Neural cell (in vitro differentiated cells): ENCODE measurements around the gene AFAP1L1. TPM values are rescaled to one million over a fixed set of nuclear protein-coding genes. Genes with fewer than 3 reads are reported as not detected.

ENCODE experiments used
- H2AFZ ChIP-seq: fragments of 200-600, 300-800 bp; sonication (generic), shearing (Covaris generic); 2 replicates; pipeline ENCODE4 v1.6.0; 2014; ENCODE audit warnings: low read depth, mild to moderate bottlenecking, antibody characterized with exemption, low read length, moderate library complexity
- H3F3A ChIP-seq: fragments of 200-600 bp; shearing (Covaris generic); 2 replicates; pipeline ENCODE4 v1.6.1; 2016; ENCODE audit warnings: mild to moderate bottlenecking, moderate library complexity, mixed read lengths, antibody characterized with exemption, low read length; ENCODE audit not compliant: insufficient read depth, poor library complexity, severe bottlenecking
- H3K27ac ChIP-seq: fragments of 200-600, 300-800 bp; sonication (generic), shearing (Covaris generic); 2 replicates; pipeline ENCODE4 v1.5.1; 2014; ENCODE audit warnings: mild to moderate bottlenecking, low read length, moderate library complexity
- H3K27me3 ChIP-seq: fragments of 300-800, 200-600 bp; sonication (generic), shearing (Covaris generic); 2 replicates; pipeline ENCODE4 v1.6.0; 2014; ENCODE audit warnings: mild to moderate bottlenecking, low read depth, low read length, moderate library complexity; ENCODE audit not compliant: insufficient read depth
- H3K36me3 ChIP-seq: fragments of 300-800, 200-600 bp; sonication (generic), shearing (Covaris generic); 2 replicates; pipeline ENCODE4 v1.5.1; 2014; ENCODE audit warnings: mild to moderate bottlenecking, antibody characterized with exemption, low read length, moderate library complexity; ENCODE audit not compliant: insufficient read depth
- H3K4me2 ChIP-seq: fragments of 300-800, 200-600 bp; sonication (generic), shearing (Covaris generic); 2 replicates; pipeline ENCODE4 v1.6.0; 2014; ENCODE audit warnings: mild to moderate bottlenecking, low read length
- H3K4me3 ChIP-seq: fragments of 300-800, 200-600 bp; sonication (generic), shearing (Covaris generic); 2 replicates; pipeline ENCODE4 v1.5.1; 2014; ENCODE audit warnings: mild to moderate bottlenecking, low read length, moderate library complexity
- H3K79me2 ChIP-seq: fragments of 200-600 bp; shearing (Covaris generic); replicated peaks from 2 replicates; pipeline ENCODE4 v1.6.0; 2014; ENCODE audit warnings: mild to moderate bottlenecking, low read length, moderate library complexity; ENCODE audit not compliant: insufficient read depth
- H3K9ac ChIP-seq: fragments of 300-800, 200-600 bp; sonication (generic), shearing (Covaris generic); 2 replicates; pipeline ENCODE4 v1.6.1; 2016; ENCODE audit warnings: mild to moderate bottlenecking, low read length, mixed read lengths
- H3K9me2 ChIP-seq: fragments of 200-600 bp; shearing (Covaris generic); 2 replicates; pipeline ENCODE4 v1.6.1; 2016; ENCODE audit warnings: mild to moderate bottlenecking, low read length, mixed read lengths; ENCODE audit not compliant: insufficient read depth
- H3K9me3 ChIP-seq: fragments of 200-600, 300-800 bp; sonication (generic), shearing (Covaris generic); 2 replicates; pipeline ENCODE4 v1.6.1; 2016; ENCODE audit warnings: mild to moderate bottlenecking, mixed run types, low read length, moderate library complexity, mixed read lengths
- H4K20me1 ChIP-seq: fragments of 200-600 bp; shearing (Covaris generic); 2 replicates; pipeline ENCODE4 v1.6.1; 2016; ENCODE audit warnings: mild to moderate bottlenecking, mixed run types; ENCODE audit not compliant: insufficient read depth
- EP300 ChIP-seq: fragments of 450-650 bp; conservative IDR thresholded peaks from 2 replicates; pipeline ENCODE4 v1.6.1; 2014; ENCODE audit warnings: antibody characterized with exemption, mild to moderate bottlenecking, moderate library complexity; ENCODE audit not compliant: poor library complexity, severe bottlenecking
- EZH2 ChIP-seq: fragments of 200-600, 300-800 bp; shearing (Covaris generic), sonication (generic); IDR thresholded peaks from 2 replicates; pipeline ENCODE4 v1.6.1; 2014; ENCODE audit warnings: antibody characterized with exemption, low read length, borderline replicate concordance, mild to moderate bottlenecking; ENCODE audit not compliant: insufficient read depth, poor library complexity, severe bottlenecking
- MXI1 ChIP-seq: fragments of 450-650 bp; conservative IDR thresholded peaks from 2 replicates; pipeline ENCODE4 v1.6.1; 2014; ENCODE audit warnings: antibody characterized with exemption, mild to moderate bottlenecking; ENCODE audit not compliant: poor library complexity, severe bottlenecking
- POLR2AphosphoS5 ChIP-seq: IDR thresholded peaks from 2 replicates; pipeline ENCODE4 v1.6.1; 2012
- RAD21 ChIP-seq: fragments of 450-650 bp; conservative IDR thresholded peaks from 2 replicates; pipeline ENCODE4 v1.6.1; 2014; ENCODE audit warnings: antibody characterized with exemption, mild to moderate bottlenecking, moderate library complexity
- SMC3 ChIP-seq: fragments of 450-650 bp; conservative IDR thresholded peaks from 2 replicates; pipeline ENCODE4 v1.6.1; 2014; ENCODE audit warnings: antibody characterized with exemption, mild to moderate bottlenecking, moderate library complexity; ENCODE audit not compliant: poor library complexity
- TAF1 ChIP-seq: IDR thresholded peaks from 2 replicates; pipeline ENCODE4 v1.6.1; 2012; ENCODE audit warnings: low read depth
- polyA plus RNA-seq: library from polyadenylated mRNA; depleted of rRNA; stranded (reverse); fragments of >200 nt; gene quantifications from 2 replicates; pipeline ENCODE4 v1.2.3, GENCODE V29; 2014
- TF ChIP-seq, protein P1 (sequence below): fragments of 450-650 bp; IDR thresholded peaks from 2 replicates; pipeline ENCODE4 v1.5.1; 2014; ENCODE audit warnings: antibody characterized with exemption, mild to moderate bottlenecking, moderate library complexity; ENCODE audit not compliant: poor library complexity, severe bottlenecking
- TF ChIP-seq, protein P2 (sequence below): IDR thresholded peaks from 2 replicates; pipeline ENCODE4 v1.6.1; 2012; ENCODE audit warnings: borderline replicate concordance

The AFAP1L1 gene
- polyA plus RNA-seq, 1 donor from 2014 or later = not detected

GRCh38 chr5:149338364-149338763 is 66.7 kb downstream of the AFAP1L1 start:
- H4K20me1 ChIP-seq = no peaks in the 10 kb centered on the region
- H3K9me3 ChIP-seq = no peaks in the 10 kb centered on the region
- H3K4me2 ChIP-seq = no peak overlapping the region
- no peak overlapping the region for H3K9ac ChIP-seq
- no peak overlapping the region for H3K27ac ChIP-seq
- no peaks in the 10 kb centered on the region for H3K36me3 ChIP-seq
- H2AFZ ChIP-seq = no peak overlapping the region
- H3K79me2 ChIP-seq = no peaks in the 10 kb centered on the region
- no peaks in the 10 kb centered on the region for H3K9me2 ChIP-seq
- no peaks in the 10 kb centered on the region for H3F3A ChIP-seq
- no peaks in the 10 kb centered on the region for H3K27me3 ChIP-seq
- no peak overlapping the region for H3K4me3 ChIP-seq
- TF ChIP-seq, protein P1, sequence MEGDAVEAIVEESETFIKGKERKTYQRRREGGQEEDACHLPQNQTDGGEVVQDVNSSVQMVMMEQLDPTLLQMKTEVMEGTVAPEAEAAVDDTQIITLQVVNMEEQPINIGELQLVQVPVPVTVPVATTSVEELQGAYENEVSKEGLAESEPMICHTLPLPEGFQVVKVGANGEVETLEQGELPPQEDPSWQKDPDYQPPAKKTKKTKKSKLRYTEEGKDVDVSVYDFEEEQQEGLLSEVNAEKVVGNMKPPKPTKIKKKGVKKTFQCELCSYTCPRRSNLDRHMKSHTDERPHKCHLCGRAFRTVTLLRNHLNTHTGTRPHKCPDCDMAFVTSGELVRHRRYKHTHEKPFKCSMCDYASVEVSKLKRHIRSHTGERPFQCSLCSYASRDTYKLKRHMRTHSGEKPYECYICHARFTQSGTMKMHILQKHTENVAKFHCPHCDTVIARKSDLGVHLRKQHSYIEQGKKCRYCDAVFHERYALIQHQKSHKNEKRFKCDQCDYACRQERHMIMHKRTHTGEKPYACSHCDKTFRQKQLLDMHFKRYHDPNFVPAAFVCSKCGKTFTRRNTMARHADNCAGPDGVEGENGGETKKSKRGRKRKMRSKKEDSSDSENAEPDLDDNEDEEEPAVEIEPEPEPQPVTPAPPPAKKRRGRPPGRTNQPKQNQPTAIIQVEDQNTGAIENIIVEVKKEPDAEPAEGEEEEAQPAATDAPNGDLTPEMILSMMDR = no peak
- TF ChIP-seq EP300 = no peak
- TF ChIP-seq TAF1 = no peak
- no peak for TF ChIP-seq MXI1
- TF ChIP-seq RAD21 = no peak
- no peak for TF ChIP-seq SMC3
- TF ChIP-seq, protein P2, sequence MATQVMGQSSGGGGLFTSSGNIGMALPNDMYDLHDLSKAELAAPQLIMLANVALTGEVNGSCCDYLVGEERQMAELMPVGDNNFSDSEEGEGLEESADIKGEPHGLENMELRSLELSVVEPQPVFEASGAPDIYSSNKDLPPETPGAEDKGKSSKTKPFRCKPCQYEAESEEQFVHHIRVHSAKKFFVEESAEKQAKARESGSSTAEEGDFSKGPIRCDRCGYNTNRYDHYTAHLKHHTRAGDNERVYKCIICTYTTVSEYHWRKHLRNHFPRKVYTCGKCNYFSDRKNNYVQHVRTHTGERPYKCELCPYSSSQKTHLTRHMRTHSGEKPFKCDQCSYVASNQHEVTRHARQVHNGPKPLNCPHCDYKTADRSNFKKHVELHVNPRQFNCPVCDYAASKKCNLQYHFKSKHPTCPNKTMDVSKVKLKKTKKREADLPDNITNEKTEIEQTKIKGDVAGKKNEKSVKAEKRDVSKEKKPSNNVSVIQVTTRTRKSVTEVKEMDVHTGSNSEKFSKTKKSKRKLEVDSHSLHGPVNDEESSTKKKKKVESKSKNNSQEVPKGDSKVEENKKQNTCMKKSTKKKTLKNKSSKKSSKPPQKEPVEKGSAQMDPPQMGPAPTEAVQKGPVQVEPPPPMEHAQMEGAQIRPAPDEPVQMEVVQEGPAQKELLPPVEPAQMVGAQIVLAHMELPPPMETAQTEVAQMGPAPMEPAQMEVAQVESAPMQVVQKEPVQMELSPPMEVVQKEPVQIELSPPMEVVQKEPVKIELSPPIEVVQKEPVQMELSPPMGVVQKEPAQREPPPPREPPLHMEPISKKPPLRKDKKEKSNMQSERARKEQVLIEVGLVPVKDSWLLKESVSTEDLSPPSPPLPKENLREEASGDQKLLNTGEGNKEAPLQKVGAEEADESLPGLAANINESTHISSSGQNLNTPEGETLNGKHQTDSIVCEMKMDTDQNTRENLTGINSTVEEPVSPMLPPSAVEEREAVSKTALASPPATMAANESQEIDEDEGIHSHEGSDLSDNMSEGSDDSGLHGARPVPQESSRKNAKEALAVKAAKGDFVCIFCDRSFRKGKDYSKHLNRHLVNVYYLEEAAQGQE = no peak
- TF ChIP-seq EZH2 = no peak
- TF ChIP-seq POLR2AphosphoS5 = no peak

- Histone ChIP-seq H4K20me1 (no peaks in the 10 kb centered on the region), H3K27ac (no peak overlapping the region), H3K27me3 (no peaks in the 10 kb centered on the region), H3K9ac (no peak overlapping the region), H3K9me2 (no peaks in the 10 kb centered on the region), H3K36me3 (no peaks in the 10 kb centered on the region), H3K4me3 (no peak overlapping the region), H3K79me2 (peaks cover 5% of the 10 kb centered on the region), H3K9me3 (no peaks in the 10 kb centered on the region), H3F3A (no peaks in the 10 kb centered on the region), H2AFZ (no peak overlapping the region), H3K4me2 (no peak overlapping the region)
- no peak for TF ChIP-seq EP300
Observed at GRCh38 chr5:149340920-149341319, 69.3 kb downstream of the AFAP1L1 start.

DNA sequence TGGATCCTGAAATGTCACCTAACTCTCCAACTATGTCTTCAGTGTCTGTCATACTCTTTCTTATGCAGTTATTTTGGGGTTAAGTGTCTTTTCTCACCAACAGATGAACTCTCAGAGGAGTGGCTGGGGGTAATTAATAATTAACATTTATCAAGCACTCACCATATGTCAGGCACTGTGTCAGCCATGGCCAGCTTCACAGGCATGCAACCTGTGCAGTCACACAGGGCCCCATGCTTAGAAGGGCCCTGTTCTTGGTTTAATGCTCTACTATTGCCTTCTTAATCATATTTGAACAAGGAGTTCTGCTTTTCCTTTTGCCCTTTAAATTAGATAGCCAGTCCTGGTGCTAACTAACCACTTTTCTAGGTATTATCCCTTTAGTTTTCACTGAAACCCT is 70.2 kb downstream of the AFAP1L1 start:
- TF ChIP-seq RAD21 (no peak), TAF1 (no peak), POLR2AphosphoS5 (no peak), EZH2 (no peak), SMC3 (no peak), EP300 (no peak), MXI1 (no peak)
- TF ChIP-seq, protein P1 = no peak
- TF ChIP-seq, protein P2 = no peak
- H3K27ac ChIP-seq = no peak overlapping the region
- no peak overlapping the region for H2AFZ ChIP-seq

More for the DNA sequence above, 70.2 kb downstream of the AFAP1L1 start:
- H3K4me3 ChIP-seq = no peak overlapping the region
- no peak overlapping the region for H3K9ac ChIP-seq
- no peaks in the 10 kb centered on the region for H3K9me2 ChIP-seq
- no peaks in the 10 kb centered on the region for H4K20me1 ChIP-seq
- peaks cover 10% of the 10 kb centered on the region for H3K79me2 ChIP-seq
- no peaks in the 10 kb centered on the region for H3F3A ChIP-seq
- H3K27me3 ChIP-seq = no peaks in the 10 kb centered on the region
- no peaks in the 10 kb centered on the region for H3K36me3 ChIP-seq
- no peaks in the 10 kb centered on the region for H3K9me3 ChIP-seq
- H3K4me2 ChIP-seq = no peak overlapping the region
